CD4-positive, alpha-beta T cell (primary cell): ENCODE data around the gene CACNA1B. TPM values are rescaled to one million over a fixed set of nuclear protein-coding genes. Genes with fewer than 3 reads are reported as not detected.
A peak's percentile ranks its signal among the peaks of the same experiment; 100 is the strongest.
"Not testable (repeated sequence)": the region's sequence is repeated elsewhere in the genome, so short reads cannot be mapped to it uniquely, and the experiment has no call there.

Experiments
- ATAC-seq: fragments of 200-7000 bp; cut with Tn5 transposase; one replicate; pipeline ENCODE4 v1.10.0; 2022; ENCODE audit warnings: mild to moderate bottlenecking; ENCODE audit not compliant: poor library complexity
- CTCF ChIA-PET: fragments of 350-600 bp; sonication (Branson Sonifier 250); formaldehyde crosslinking; loops from one replicate; lab custom pipeline; 2021; ENCODE audit warnings: antibody characterized with exemption, inconsistent platforms; lab: Charles Lee
- POLR2A ChIA-PET: fragments of 350-600 bp; sonication (Branson Sonifier 250); formaldehyde crosslinking; loops from one replicate; lab custom pipeline; 2021; ENCODE audit warnings: antibody characterized with exemption, inconsistent platforms; lab: Charles Lee
- DNase-seq, 14 experiments: peaks; one replicate each; pipeline ENCODE4 v3.0.0-alpha.2; 2013 to 2020; ENCODE audit warnings: mixed read lengths in 2 of 14
- H3K27ac ChIP-seq, 2 donors: one replicate each; pipeline versions ENCODE4 v1.5.1 to v1.7.0; 2013; ENCODE audit warnings: low read length in 2 of 2, low read depth in 1 of 2, mild to moderate bottlenecking in 1 of 2
- H3K27me3 ChIP-seq, 2 experiments: 1 replicate in 1 of 2; 2 replicates in 1 of 2; pipeline versions ENCODE4 v1.6.1 to v1.7.0; 2013; ENCODE audit warnings: low read length in 2 of 2, control low read depth in 1 of 2, mild to moderate bottlenecking in 1 of 2, moderate library complexity in 1 of 2; ENCODE audit not compliant: insufficient read depth in 2 of 2, control insufficient read depth in 1 of 2
- H3K36me3 ChIP-seq: one replicate; pipeline ENCODE4 v1.6.1; 2013; ENCODE audit warnings: low read length, control low read depth; ENCODE audit not compliant: insufficient read depth
- H3K4me1 ChIP-seq: one replicate; pipeline ENCODE4 v1.6.1; 2013; ENCODE audit warnings: low read length, control low read depth; ENCODE audit not compliant: insufficient read depth
- H3K4me3 ChIP-seq: one replicate; pipeline ENCODE4 v1.5.1; 2013; ENCODE audit warnings: mild to moderate bottlenecking, low read length, moderate library complexity
- H3K9me3 ChIP-seq, 2 experiments: 1 replicate in 1 of 2; 2 replicates in 1 of 2; pipeline versions ENCODE4 v1.6.1 to v1.7.0; 2013; ENCODE audit warnings: low read length in 2 of 2, mild to moderate bottlenecking in 2 of 2, control low read depth in 1 of 2, moderate library complexity in 1 of 2; ENCODE audit not compliant: control insufficient read depth in 1 of 2, insufficient read depth in 1 of 2
- H3K27ac Mint-ChIP-seq: one replicate; pipeline ENCODE4 v1.8.0; 2020; ENCODE audit warnings: mixed read lengths
- H3K27me3 Mint-ChIP-seq: one replicate; pipeline ENCODE4 v1.8.0; 2021; ENCODE audit warnings: mixed read lengths
- H3K36me3 Mint-ChIP-seq: one replicate; pipeline ENCODE4 v1.8.0; 2021; ENCODE audit warnings: low read depth, mixed read lengths
- H3K4me1 Mint-ChIP-seq: one replicate; pipeline ENCODE4 v1.8.0; 2021; ENCODE audit warnings: low read depth, mixed read lengths
- H3K4me3 Mint-ChIP-seq: one replicate; pipeline ENCODE4 v1.8.0; 2020; ENCODE audit warnings: mild to moderate bottlenecking, mixed read lengths
- H3K9me3 Mint-ChIP-seq: one replicate; pipeline ENCODE4 v1.8.0; 2020; ENCODE audit warnings: mixed read lengths
- CTCF ChIP-seq: fragments of 200-600 bp; IDR thresholded peaks from one replicate; pipeline ENCODE4 v1.8.0; 2022; ENCODE audit warnings: antibody characterized with exemption, mild to moderate bottlenecking
- intact Hi-C, 2 experiments: fragments of 100-400 bp; cut with DNase I in 1 of 2; cut with micrococcal nuclease in 1 of 2; formaldehyde crosslinking; loops; one replicate each; pipeline versions ENCODE4 v1.15.1 to v1.9.0; 2023 to 2025; cut with DNase I, micrococcal nuclease
- total RNA-seq, 174 experiments: library from RNA in 2 of 174; stranded (reverse) in 2 of 174; gene quantifications; one replicate each; pipeline ENCODE4 v1.2.3 and lab custom pipeline; 2021 to 2026

Gene CACNA1B
- total RNA-seq, 2 experiments from 2014 or later: not detected

DNA sequence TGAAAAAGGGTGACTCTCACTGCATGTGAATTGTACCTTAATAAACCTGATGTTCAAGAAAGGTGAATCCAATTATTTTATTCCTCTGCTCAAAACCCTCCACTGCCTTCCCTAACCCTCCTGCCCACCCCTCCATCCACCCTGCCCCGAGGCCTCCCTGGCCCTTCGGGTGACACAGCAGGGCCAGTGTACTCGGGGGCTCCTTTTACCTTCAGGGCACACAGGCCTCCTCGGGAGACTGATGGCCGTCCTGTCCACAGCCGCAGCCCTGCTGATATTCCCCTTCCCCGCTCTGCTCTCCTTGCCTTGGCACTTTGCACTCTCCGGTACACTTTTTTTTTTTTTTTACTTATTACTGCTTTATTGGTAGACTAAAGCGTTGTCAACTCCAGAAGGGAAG, 234.0 kb downstream of the CACNA1B start:
- no peaks in the 10 kb centered on the region for H3K36me3 Mint-ChIP-seq

DNA sequence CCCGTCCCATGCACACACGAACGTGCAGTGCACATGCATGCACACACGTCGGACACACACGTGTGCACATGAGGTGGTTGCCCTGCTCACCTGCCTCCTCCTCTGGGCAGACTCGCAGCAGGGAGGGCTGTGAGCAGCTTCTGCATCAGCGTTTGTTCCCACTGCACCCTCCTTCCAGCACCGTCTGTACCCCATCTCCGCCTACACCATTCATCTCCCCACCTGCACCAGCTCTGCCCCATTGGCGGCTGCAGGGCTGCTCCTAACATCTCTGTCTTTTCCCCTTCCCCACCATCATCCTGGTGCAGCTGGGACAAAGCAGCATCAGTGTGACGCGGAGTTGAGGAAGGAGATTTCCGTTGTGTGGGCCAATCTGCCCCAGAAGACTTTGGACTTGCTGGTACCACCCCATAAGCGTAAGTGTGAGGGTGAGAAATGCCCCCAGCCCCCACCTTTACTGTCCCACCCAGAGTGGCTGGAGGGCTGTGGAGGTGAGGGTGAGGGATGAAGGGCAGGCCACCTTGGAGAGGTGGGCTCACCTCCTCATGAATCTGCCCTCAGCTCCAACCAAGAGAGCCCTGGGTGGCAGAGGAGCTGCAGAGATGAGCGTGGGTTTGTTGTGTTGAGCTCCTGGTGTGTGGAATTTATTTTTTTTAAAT, 234.6 kb downstream of the CACNA1B start:
- peaks cover 4% of the 10 kb centered on the region for H3K27me3 Mint-ChIP-seq
- H3K4me1 ChIP-seq: no peaks in the 10 kb centered on the region
- no peak overlapping the region for H3K27ac ChIP-seq
- H3K4me3 ChIP-seq: no peak overlapping the region
- CTCF ChIA-PET: no interaction called here
- DNase-seq: no peak
- H3K9me3 Mint-ChIP-seq: no peaks in the 10 kb centered on the region
- no peak for ATAC-seq
- no peaks in the 10 kb centered on the region for H3K36me3 ChIP-seq
- H3K4me1 Mint-ChIP-seq: no peaks in the 10 kb centered on the region
- POLR2A ChIA-PET: no interaction called here
- no peak overlapping the region for H3K27ac Mint-ChIP-seq
- no peaks in the 10 kb centered on the region for H3K9me3 ChIP-seq
- peaks cover 0 to 3% of the 10 kb centered on the region in 2 experiments for H3K27me3 ChIP-seq
- intact Hi-C loops: no loop called here
- no peak overlapping the region for H3K4me3 Mint-ChIP-seq
- TF ChIP-seq CTCF: no peak
- no peaks in the 10 kb centered on the region for H3K36me3 Mint-ChIP-seq

More for the DNA sequence above, 234.0 kb downstream of the CACNA1B start:
- peaks cover 0 to 3% of the 10 kb centered on the region in 2 experiments for H3K27me3 ChIP-seq
- DNase-seq (no peak), ATAC-seq (no peak)
- ChIA-PET CTCF (no interaction called here), POLR2A (no interaction called here)
- no peaks in the 10 kb centered on the region for H3K4me1 ChIP-seq
- H3K27me3 Mint-ChIP-seq: peaks cover 8% of the 10 kb centered on the region
- H3K9me3 ChIP-seq: no peaks in the 10 kb centered on the region
- H3K27ac Mint-ChIP-seq: no peak overlapping the region
- H3K4me3 Mint-ChIP-seq: no peak overlapping the region
- no peak for TF ChIP-seq CTCF
- no peaks in the 10 kb centered on the region for H3K36me3 ChIP-seq
- no peaks in the 10 kb centered on the region for H3K4me1 Mint-ChIP-seq
- no peak overlapping the region for H3K27ac ChIP-seq
- no peaks in the 10 kb centered on the region for H3K9me3 Mint-ChIP-seq
- intact Hi-C loops: no loop called here
- no peak overlapping the region for H3K4me3 ChIP-seq

DNA sequence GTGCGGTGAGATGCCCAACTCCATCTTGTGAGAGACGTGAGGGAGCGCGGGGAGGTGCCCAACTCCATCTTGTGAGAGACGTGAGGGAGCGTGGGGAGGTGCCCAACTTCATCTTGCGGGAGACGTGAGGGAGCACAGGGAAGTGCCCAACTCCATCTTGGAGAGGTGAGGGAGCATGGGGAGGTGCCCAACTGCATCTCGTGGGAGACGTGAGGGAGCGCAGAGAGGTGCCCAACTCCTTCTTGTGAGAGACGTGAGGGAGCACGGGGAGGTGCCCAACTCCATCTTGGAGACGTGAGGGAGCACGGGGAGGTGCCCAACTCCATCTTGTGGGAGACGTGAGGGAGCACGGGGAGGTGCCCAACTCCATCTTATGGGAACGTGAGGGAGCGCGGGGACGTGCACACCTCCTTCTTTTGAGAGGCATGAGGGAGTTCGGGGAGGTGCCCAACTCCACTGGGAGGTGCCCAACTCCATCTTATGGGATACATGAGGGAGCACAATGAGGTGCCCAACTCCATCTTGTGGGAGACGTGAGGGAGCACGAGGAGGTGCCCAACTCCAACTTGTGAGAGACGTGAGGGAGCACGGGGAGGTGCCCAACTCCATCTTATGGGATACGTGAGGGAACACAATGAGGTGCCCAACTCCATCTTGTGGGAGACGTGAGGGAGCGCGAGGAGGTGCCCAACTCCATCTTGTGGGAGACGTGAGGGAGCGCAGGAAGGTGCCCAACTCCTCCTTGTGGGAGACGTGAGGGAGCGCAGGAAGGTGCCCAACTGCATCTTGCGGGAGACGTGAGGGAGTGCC, 235.4 kb downstream of the CACNA1B start:
- Mint-ChIP-seq H3K9me3 (no peaks in the 10 kb centered on the region), H3K27me3 (peaks cover 4% of the 10 kb centered on the region), H3K4me1 (no peaks in the 10 kb centered on the region), H3K36me3 (no peaks in the 10 kb centered on the region), H3K27ac (no peak overlapping the region), H3K4me3 (no peak overlapping the region)
- H3K9me3 ChIP-seq: no peaks in the 10 kb centered on the region
- no peak for TF ChIP-seq CTCF
- intact Hi-C loops: no loop called here
- no peaks in the 10 kb centered on the region for H3K4me1 ChIP-seq
- no peak overlapping the region for H3K27ac ChIP-seq
- CTCF ChIA-PET: no interaction called here
- H3K4me3 ChIP-seq: no peak overlapping the region
- DNase-seq: peak in 1 of 14 experiments; percentile 27
- no peak for ATAC-seq
- H3K36me3 ChIP-seq: no peaks in the 10 kb centered on the region
- H3K27me3 ChIP-seq: peaks cover 0 to 3% of the 10 kb centered on the region in 2 experiments
- POLR2A ChIA-PET: no interaction called here

DNA sequence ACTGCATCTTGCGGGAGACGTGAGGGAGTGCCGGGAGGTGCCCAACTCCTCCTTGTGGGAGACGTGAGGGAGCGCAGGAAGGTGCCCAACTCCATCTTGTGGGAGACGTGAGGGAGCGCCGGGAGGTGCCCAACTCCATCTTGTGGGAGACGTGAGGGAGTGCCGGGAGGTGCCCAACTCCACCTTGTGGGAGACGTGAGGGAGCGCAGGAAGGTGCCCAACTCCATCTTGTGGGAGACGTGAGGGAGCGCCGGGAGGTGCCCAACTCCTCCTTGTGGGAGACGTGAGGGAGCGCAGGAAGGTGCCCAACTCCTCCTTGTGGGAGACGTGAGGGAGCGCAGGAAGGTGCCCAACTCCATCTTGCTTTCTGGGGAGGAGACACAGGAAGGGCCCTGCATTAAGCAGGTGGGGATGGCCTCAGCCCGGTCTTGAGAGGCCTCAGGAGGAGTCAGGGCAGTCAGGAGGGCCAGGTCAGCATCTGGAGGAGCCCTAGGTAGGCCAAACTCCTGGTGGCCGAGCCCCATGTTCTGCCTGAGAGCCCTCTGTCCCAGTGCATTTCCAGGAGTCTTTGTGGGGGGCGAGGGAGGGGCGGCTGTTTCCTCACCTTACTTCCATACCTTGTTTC, 236.2 kb downstream of the CACNA1B start:
- H3K36me3 Mint-ChIP-seq, H3K27me3 ChIP-seq, ATAC-seq, POLR2A ChIA-PET, H3K27ac ChIP-seq, H3K4me3 ChIP-seq, H3K27me3 Mint-ChIP-seq, H3K4me1 ChIP-seq, H3K27ac Mint-ChIP-seq, H3K36me3 ChIP-seq, intact Hi-C loops, CTCF ChIA-PET, H3K9me3 ChIP-seq, H3K4me3 Mint-ChIP-seq, H3K9me3 Mint-ChIP-seq, H3K4me1 Mint-ChIP-seq: not testable (repeated sequence)
- peak in 1 of 14 experiments; percentile 6 for DNase-seq
